HG03565 (cell line): ENCODE data around the gene RNU4-1.

Experiments
- ATAC-seq: cut with Tn5 transposase; IDR thresholded peaks from one replicate; pipeline ENCODE4 v1.9.1; 2021; ENCODE audit warnings: mild to moderate bottlenecking, moderate library complexity; ENCODE audit not compliant: unreplicated experiment

The RNU4-1 gene

DNA sequence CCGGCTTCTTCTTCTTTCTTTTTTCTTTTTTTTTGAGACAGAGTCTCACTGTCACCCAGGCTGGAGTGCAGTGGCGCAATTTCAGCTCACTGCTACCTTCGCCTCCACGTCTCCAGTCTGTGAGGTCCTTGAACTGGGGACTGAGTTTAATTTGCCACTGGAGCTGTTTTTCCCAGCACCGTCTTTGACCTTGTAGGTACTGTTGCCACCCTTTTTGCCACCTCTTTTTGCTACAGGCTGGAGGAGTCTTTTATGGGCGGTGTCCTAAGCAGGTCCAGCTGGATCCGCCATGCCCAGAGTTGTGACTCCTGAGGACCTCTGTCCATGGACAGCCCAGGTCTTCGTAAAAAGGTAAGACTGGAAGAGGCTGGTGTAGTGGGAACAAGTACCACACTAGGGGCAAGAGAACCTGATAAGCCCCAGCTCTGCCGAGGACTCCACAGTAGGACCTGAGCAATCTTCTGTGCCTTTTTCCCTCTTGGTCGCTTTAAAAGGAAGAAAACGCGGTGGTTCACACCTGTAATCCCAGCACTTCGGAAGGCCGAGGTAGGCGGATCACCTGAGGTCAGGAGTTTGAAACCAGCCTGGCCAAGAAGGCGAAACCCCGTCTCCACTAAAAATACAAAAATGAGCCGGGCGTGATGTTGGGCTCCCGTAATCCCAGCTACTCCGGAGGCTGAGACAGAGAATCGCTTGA, 2.3 kb downstream of the RNU4-1 start:
- ATAC-seq: no peak

DNA sequence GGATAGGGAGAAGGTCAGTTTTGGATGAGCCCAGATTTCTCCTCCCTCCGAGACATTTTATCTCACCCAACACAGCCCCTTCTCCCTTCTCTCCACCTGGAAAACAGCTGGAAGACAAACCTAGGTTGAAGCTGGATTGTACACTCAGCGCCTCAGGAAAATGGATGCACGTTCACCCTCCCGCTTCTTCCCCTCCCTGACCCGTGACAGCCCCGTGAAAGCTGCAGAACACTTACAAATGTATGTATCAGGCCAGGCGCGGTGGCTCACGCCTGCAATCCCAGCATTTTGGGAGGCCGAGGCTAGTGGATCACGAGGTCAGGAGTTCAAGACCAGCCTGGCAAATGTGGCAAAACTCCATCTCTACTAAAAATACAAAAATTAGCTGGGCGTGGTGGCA, 5.5 kb downstream of the RNU4-1 start:
- ATAC-seq: no peak

DNA sequence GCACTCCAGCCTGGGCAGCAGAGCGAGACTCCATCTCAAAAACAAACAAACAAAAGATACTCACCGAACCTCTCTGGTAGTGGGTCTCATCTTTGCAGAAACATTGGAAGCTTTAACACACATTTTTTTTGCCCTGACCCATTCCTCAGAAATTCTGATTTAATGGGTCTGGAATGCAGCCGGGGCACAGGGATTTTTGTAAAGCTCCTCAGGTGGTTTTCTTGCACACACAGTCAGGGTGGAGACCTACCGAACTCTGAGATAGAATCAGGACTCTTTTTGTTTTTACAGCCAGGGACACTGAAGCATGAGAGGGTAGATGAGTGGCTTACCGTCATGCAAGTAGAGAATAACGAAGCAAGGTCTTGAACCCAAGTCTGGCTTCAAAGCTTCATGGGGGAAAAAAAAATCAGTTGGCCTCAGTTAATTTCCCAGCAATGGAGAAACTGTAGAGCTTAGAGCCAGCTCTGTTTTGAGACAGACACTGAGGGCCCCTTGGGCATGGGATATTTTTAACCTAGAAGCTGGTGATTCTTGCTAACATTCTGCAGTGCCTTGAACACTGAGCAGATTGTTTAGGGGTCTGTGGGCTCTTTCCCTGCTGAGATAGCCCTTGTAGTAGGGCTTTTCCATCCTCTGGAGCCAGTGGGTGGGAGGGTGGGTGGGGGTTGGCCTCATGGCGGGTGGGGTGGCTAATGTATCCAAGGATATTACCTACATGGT, 6.1 kb downstream of the RNU4-1 start:
- ATAC-seq: no peak

DNA sequence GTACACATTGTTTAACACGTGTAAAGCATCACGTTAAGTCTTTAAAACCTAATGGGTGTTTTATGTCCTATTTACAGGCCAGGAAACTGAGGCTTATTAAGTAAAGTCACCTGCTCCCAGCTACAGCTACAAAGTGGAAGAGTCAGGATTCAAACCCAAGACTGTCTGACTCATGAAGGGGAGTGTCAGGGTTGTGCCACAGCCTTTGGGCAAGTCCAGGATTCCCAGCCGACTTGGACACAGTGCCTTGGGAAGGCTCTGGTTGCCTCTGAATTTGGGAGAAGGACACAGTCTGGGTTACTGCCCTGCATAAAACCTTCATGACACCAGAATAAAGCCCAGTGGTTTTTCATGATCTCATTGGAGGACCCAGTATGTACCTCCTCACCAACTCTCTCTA, 8.7 kb downstream of the RNU4-1 start:
- ATAC-seq: no peak

DNA sequence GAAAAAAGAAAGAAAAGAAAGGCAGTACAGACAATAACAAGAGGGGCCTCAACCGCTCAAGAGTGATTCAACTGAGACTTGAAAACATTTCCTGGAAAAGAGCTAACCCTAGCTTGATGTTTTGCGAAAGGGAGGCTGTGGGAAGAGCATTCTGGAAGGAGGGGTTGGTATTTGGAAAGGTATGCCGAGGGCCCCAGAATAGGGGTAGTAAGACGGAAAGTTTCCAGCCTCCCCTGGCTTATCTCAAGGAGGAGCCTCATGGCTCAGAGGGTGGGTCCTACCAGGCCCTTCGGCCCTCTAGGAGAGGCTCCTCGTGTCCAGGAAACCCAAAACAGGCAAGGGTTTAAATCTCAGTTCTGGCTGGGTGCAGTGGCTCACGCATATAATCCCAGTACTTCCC, 9.7 kb downstream of the RNU4-1 start:
- ATAC-seq: no peak

DNA sequence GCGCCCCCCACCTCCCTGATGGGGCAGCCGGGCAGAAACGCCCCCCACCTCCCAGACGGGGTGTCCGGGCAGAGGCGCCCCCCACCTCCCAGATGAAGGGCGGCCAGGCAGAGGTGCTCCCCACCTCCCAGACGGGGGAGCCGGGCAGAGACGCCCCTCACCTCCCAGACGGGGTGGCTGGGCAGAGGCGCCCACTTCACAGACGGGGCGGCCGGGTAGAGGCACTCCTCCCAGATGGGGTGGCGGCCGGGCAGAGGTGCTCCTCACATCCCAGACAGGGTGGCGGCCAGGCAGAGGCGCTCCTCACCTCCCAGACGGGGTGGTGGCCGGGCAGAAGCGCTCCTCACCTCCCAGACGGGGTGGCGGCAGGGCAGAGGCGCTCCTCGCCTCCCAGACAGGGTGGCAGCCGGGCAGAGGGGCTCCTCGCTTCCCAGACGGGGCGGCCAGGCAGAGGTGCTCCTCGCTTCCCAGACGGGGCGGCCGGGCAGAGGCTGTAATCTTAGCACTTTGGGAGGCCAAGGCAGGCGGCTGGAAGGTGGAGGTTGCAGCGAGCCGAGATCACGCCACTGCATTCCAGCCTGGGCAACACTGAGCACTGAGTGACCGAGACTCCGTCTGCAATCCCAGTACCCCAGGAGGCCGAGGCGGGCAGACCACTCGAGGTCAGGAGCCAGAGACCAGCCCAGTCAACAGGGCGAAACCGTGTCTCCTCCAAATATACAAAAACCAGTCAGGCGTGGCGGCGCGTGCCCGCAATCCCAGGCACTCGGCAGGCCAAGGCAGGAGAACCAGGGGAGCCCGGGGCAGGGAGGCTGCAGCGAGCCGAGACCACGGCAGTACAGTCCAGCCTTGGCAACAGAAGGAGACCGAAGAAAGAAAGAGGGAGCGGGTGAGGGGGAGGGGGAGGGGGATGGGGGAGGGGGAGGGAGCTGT, 14.6 kb downstream of the RNU4-1 start:
- no peak for ATAC-seq

DNA sequence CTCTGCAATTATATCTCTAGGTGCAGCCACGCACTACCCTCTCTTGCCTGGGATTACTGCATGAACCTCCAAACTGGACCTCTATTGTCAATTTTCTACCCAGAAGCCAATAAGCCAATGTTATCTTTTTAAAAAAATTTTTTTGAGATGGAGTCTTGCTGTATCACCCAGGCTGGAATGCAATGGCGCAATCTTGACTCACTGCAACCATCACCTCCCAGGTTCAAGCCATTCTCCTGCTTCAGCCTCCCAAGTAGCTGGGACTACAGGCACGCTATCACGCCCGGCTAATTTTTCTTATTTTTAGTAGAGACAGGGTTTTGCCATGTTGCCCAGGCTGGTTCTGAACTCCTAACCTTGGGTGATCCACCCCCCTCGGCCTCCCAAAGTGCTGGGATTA, 16.3 kb downstream of the RNU4-1 start:
- no peak for ATAC-seq

DNA sequence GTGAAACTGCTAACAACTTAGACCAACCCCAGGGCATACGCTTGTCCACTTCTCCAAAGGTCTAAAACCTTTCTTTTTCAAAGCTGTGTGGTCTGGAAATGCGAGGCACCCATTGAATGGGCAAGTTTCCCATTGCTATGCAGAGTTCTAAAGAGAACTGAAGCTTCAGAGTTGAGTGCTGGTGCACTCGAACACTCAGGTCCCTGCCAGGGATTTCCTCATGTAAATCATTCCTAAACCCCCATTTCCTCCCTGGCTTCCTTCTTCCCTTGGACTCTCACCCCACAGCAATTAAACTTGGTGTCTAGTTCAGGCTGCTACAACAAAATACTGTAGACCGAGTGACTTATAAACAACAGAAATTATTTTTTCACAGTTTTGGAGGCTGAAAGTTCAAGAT, 25.3 kb downstream of the RNU4-1 start:
- no peak for ATAC-seq

DNA sequence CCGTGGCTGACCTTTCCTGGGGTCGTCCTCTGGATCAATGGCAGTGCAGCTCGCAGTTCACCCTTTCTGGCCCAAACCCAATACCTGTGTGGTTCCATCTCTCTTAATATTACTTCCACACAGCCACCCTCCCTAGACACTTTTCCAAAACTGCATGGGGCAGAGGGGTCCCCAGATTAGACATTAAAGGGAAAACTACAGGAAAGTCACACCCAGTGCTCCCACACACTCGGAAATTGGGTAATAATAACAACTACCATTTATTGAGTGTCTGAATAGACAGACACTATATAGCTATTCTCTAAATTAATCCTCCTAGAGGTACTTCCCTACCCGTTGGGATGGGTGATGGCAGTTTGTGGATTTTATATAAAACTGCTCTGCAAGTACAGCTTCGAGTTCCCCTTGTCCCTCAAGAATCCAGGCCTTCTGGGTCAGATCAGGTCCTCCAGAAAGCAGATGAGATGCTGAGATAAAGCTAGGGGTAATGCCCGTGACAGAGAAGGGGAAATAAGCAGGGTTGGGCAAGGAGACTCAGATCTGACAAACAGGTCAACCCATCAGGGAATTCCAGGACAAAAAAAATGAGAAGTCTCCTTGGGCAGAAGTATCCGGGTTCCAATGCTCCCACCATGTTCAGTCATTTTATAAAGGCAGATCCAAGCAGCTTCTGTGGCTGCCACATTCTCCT, 26.7 kb downstream of the RNU4-1 start:
- ATAC-seq: no peak

DNA sequence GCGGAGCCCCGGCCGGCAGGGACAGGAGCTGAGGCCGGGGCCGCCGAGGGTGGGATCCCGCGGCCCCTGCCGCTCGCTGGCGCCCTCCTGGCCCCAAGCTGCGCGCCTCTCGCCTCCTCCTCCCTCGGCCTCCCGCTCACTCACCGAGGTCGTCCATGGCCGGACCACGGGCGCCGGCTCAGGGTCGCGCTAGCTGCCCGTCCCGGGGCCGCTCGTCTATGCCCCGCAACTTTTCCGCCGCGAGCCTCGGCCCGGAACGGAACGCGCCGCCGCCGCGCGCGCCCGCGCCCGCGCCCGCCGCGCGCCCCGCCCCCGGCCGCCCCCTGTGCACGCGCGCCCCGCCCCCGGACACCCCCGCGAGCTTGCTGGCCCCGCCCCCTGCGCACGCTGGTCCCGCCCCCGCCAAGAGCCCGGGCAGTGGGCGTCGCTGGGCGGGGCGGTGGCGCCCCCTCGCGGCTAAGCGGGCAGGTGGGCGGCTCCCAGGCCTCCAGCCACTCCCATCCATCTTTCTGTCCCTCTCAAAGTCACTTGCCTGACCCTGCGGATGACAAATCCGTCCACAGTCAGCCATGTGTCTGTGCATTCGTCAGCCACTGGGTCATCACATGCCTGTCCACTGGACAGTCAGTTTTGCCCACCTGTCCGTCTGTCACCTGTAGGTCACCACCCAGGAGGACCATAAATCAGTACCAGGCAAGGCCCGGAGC, 27.4 kb downstream of the RNU4-1 start, which contains the start of gene PXN:
Gene PXN (minus strand): TSS at position 258 of the 707 bp plus-strand sequence. CDS start 101 bp downstream, at position 157.
- no peak for ATAC-seq

DNA sequence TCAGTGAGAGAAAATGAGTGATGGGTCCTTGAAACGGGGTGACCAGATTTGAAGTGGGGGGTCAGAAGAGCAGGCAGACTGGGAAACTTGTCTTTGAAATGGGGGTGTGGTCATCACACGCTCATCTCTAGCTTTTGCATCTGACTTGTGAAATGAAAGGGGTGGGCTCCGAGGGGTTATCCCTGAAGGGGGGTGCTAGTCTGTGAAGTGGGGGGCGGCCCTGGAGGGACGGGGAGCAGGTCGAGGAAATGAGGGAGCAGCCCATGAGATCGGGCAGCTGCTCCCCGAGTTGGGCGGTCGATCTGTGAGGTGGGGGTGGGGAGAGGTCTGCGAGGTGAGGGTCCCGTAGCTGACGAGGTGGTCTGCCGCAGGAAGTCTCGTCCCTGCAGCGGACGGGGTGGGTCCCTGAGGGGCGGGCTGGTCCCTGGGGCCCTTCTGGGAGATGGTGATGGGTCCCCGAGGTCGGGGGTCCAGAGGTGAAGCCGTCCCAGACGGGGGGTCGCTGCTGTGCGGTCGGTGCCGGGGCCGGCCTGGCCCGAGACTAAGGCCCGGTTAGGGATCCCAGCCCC, 28.0 kb downstream of the RNU4-1 start:
- ATAC-seq: no peak

DNA sequence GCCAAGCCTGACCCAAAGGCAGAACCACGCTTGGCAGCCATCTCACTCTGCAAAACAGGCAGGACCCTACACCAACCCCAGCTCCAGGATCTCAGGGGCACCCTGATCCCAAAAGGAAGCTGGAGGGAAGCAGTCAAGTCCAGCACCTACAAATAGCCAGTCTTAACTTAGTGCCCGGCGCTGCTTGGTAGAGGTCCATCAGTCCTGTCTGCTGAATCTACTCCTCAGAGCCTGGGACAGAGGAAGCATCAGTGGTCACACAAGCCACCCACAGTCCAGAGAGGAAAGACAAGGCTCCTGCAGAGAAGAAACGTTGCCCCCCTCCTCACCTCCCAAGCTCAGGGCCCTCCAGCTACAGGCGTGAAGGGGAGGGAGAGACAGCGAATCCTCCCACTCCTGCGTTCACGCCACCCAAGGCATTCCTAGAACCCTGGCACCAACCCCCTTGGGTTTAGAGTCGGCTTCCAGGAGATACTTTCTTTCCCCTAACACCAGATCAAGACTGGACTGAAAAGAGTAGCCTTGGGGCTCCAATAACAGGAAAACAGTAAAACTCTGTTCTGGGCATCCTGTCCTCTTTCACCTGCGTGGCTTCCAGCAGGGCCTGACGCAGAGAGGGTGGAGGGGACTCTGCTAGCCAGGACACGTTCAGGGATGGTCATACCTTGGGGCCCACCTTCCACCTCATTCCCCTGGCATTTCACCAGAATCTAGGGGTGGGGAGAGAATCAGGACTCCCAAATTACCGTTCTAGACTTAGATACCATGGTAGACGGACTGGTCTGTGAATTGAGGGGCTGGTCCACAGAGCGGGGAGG, 28.7 kb downstream of the RNU4-1 start:
- no peak for ATAC-seq

DNA sequence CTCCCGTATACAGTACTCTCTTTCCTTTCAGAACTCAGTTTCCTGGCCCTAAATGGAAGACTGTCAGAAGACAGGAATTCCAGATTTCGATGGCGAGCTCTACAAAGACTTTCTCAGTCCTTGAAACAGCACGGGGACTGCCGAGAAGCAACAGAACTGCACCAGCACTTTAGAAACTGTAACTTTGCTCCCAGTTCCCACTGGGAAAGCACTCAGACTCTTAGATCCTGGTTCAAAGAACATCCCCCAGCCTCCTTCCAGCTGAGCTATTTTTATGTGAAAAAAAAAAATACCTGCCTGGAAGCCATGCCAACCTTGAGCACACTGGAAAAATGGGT, 29.3 kb downstream of the RNU4-1 start:
- no peak for ATAC-seq

DNA sequence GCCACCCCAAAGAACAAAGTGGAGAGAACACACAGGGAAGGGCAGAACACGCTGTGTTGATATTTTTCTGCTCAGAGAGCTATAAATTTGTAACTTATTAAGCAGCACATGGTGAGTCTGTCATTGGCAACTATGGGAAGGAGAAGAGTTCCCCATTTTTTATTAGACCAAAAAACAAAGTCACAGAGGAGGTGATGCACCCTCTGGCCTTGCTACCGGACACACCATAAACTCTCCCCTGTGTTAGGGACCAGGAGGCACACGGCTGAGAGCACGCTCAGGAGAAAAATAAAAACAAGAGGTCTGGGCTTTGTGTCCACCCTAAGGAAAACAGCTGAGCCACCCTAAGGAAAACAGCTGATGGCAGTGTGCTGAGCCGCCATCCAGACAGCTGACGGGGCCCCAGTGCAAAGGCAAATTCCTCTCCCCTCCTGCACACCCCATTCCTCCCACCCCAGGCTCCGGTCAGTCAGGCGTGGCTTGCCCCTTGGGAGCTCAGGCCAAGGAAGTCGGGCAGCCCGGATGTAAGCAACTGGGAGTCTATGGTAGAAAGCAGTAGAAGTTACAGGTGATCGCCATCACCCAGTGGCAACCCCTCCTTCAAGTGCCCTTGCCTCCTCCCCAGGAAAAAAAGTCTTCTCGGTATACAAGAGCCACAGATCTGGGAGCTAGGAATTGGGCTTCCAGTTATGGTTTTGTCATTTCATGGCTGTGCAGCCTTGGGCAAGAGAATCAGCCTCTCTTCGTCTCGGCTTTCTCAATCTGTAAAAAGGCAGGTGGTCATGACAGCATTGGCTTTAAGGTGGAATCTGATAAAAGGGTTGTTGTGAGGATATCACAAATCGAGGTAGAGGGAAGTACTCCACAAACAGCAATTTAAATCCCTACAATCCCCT, 29.9 kb downstream of the RNU4-1 start:
- no peak for ATAC-seq

DNA sequence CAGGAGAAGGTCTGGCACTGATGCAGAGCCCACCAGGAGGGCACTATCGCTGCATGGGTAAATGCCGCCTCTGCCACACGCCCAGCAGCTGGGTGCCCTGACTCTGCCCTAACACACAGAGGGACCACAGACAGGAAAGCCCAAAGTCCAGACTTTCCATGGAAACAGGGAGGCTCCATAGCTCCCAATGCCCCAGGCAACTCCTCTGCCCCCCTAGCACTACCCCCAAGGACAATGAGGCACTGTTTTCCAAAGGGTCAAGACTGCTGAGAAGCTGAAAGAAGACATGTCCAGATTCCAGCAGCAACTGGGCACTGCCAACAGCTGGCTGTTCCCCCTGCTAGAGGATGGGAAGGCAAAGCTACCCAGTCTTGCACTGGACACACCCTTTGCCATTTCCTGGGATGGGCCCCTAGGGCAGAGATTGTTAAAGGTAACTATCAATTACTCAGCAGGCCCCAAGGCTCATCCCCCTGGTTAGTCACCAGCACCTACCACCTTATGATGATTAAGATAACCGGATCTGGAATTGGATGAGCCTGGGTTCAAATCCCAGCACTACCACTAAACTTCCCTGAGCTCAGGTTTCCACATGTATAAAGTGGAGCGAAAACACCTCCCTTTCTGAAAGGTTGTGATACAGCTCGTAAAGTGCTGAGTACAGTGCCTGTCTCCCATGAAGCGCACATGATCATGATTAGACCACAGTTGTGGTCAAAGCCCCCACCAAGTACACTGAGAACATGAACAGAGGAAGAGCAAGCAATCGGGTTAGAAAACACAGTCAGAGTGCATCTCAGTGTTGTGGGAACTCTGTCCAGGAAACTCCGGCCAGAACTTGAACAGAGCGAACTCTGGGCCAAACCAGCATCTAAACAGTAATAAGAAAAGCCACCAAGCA, 30.8 kb downstream of the RNU4-1 start:
- ATAC-seq: no peak

DNA sequence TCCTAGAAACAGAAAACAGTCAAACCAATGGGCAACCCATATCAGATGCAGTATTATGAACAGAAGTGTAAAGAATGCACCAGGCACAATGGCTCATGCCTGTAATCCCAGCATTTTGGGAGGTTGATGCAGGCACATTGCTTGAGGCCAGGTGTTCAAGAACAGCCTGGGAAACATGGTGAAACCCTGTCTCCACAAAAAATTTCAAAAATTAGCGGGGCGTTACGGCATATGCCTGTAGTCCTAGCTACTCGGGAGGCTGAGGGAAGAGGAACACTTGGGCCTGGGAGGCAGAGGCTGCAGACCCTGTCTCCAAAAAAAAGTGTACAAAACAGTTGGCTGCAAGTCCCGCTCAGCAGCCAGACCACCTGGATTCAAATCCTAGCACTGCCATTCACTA, 32.4 kb downstream of the RNU4-1 start:
- ATAC-seq: no peak
